A549 (cell line): Measurements from ENCODE around the gene SLC35F4. TPM values are rescaled to one million over a fixed set of nuclear protein-coding genes. Genes with fewer than 3 reads are reported as not detected.

Experiments used
- ATAC-seq, 2 experiments: fragments of 200-7000 bp in 1 of 2; fragments of >200 bp in 1 of 2; cut with Nextera tagmentation in 1 of 2; cut with Tn5 transposase in 1 of 2; 3 replicates each; pipeline versions ENCODE4 v1.8.0 to v1.9.1; 2018 to 2020; ENCODE audit warnings: mild to moderate bottlenecking in 1 of 2, moderate library complexity in 1 of 2
- CTCF ChIA-PET: fragments of 300-600 bp; sonication (Branson Sonifier 250); formaldehyde crosslinking; extraction: SDS; loops from one replicate; lab custom pipeline; 2021; ENCODE audit warnings: antibody characterized with exemption, inconsistent platforms; lab: Yijun Ruan, JAX
- POLR2A ChIA-PET: fragments of 350-600 bp; formaldehyde crosslinking; extraction: SDS; loops from one replicate; lab custom pipeline; 2021; ENCODE audit warnings: antibody characterized with exemption, inconsistent platforms; lab: Yijun Ruan, JAX
- DNase-seq, 2 experiments: peaks; one replicate each; pipeline versions ENCODE4 v3.0.0 to v3.0.0-alpha.2; 2011 to 2016; ENCODE audit warnings: low read depth in 1 of 2, low spot score in 1 of 2
- FAIRE-seq: peaks from 2 replicates; lab custom pipeline; 2011; peaks lifted over from hg19 to GRCh38; lab: Jason Lieb, UNC
- H3K27ac ChIP-seq, 2 experiments: fragments of >200 bp; sonication (Bioruptor Twin); formaldehyde crosslinking; 3 replicates each; pipeline ENCODE4 v1.5.1; 2016 to 2017
- H3K4me1 ChIP-seq: fragments of >200 bp; sonication (Bioruptor Twin); formaldehyde crosslinking; 3 replicates; pipeline ENCODE4 v1.6.1; 2016
- H3K4me2 ChIP-seq: fragments of >200 bp; sonication (Bioruptor Twin); formaldehyde crosslinking; 3 replicates; pipeline ENCODE4 v1.6.1; 2016
- H3K4me3 ChIP-seq: fragments of >200 bp; sonication (Bioruptor Twin); formaldehyde crosslinking; 3 replicates; pipeline ENCODE4 v1.5.1; 2016
- H3K9me3 ChIP-seq: fragments of >200 bp; sonication (Bioruptor Twin); formaldehyde crosslinking; 3 replicates; pipeline ENCODE4 v1.6.1; 2016
- CBX2 ChIP-seq: fragments of 200-600 bp; sonication (generic); IDR thresholded peaks from 2 replicates; pipeline ENCODE4 v1.6.1; 2016; ENCODE audit warnings: low read depth, mild to moderate bottlenecking, borderline replicate concordance
- CBX8 ChIP-seq: fragments of 200-600 bp; sonication (generic); IDR thresholded peaks from 2 replicates; pipeline ENCODE4 v1.6.1; 2016
- CHD2 ChIP-seq: fragments of 150-350 bp; IDR thresholded peaks from 2 replicates; pipeline ENCODE4 v1.6.1; 2014; ENCODE audit warnings: low read length; ENCODE audit not compliant: partially characterized antibody
- EHF ChIP-seq: fragments of 250-450 bp; sonication (Bioruptor Pico); IDR thresholded peaks from 2 replicates; pipeline ENCODE4 v1.5.0; 2020; ENCODE audit warnings: mild to moderate bottlenecking
- EHMT2 ChIP-seq: fragments of 200-600 bp; sonication (generic); IDR thresholded peaks from 2 replicates; pipeline ENCODE4 v1.6.1; 2016; ENCODE audit warnings: antibody characterized with exemption, low read depth, mild to moderate bottlenecking, moderate library complexity
- EP300 ChIP-seq, 2 experiments: fragments of >200 bp; sonication (Bioruptor Twin); formaldehyde crosslinking; IDR thresholded peaks; 2 replicates in 1 of 2; 3 replicates in 1 of 2; pipeline ENCODE4 v1.6.1; 2016 to 2017
- ESRRA ChIP-seq: fragments of 150-350 bp; IDR thresholded peaks from 2 replicates; pipeline ENCODE4 v1.6.1; 2014; ENCODE audit warnings: mild to moderate bottlenecking, low read length, borderline replicate concordance
- FOSB ChIP-seq: fragments of 250-450 bp; sonication (Bioruptor Pico); IDR thresholded peaks from 2 replicates; pipeline ENCODE4 v1.5.0; 2020; ENCODE audit warnings: mild to moderate bottlenecking, moderate library complexity
- FOSL2 ChIP-seq, 2 experiments: fragments of 450-650 bp in 1 of 2; fragments of >200 bp in 1 of 2; sonication (Bioruptor Twin) in 1 of 2; formaldehyde crosslinking; IDR thresholded peaks; 2 replicates each; pipeline versions ENCODE4 v1.5.0 to v1.6.1; 2016 to 2020; ENCODE audit warnings: mild to moderate bottlenecking in 1 of 2, moderate library complexity in 1 of 2
- FOXS1 ChIP-seq: fragments of 250-450 bp; sonication (Bioruptor Pico); IDR thresholded peaks from 2 replicates; pipeline ENCODE4 v1.5.0; 2020; ENCODE audit warnings: mild to moderate bottlenecking, moderate library complexity
- HDAC2 ChIP-seq: fragments of 200-600 bp; sonication (generic); IDR thresholded peaks from 2 replicates; pipeline ENCODE4 v1.6.1; 2016
- HEYL ChIP-seq: fragments of 250-450 bp; sonication (Bioruptor Pico); IDR thresholded peaks from 2 replicates; pipeline ENCODE4 v1.8.0; 2021; ENCODE audit warnings: mild to moderate bottlenecking, moderate library complexity
- HOXA7 ChIP-seq: fragments of 250-450 bp; sonication (Bioruptor Pico); IDR thresholded peaks from 2 replicates; pipeline ENCODE4 v1.5.0; 2020; ENCODE audit warnings: mild to moderate bottlenecking, moderate library complexity
- HOXB5 ChIP-seq: fragments of 250-450 bp; sonication (Bioruptor Pico); IDR thresholded peaks from 2 replicates; pipeline ENCODE4 v1.5.0; 2020; ENCODE audit warnings: mild to moderate bottlenecking, moderate library complexity
- MAZ ChIP-seq: fragments of 150-350 bp; IDR thresholded peaks from 2 replicates; pipeline ENCODE4 v1.6.1; 2014; ENCODE audit warnings: antibody characterized with exemption, low read depth, low read length, borderline replicate concordance
- MYC ChIP-seq: IDR thresholded peaks from 2 replicates; pipeline ENCODE4 v1.6.1; 2012; ENCODE audit warnings: mild to moderate bottlenecking, inconsistent platforms, low read length, improper control_type of control experiment, borderline replicate concordance
- NPAS2 ChIP-seq: fragments of 250-450 bp; sonication (Bioruptor Pico); IDR thresholded peaks from 2 replicates; pipeline ENCODE4 v1.8.0; 2022; ENCODE audit warnings: mild to moderate bottlenecking, moderate library complexity, borderline replicate concordance
- PHF8 ChIP-seq: fragments of 200-600 bp; sonication (generic); IDR thresholded peaks from 2 replicates; pipeline ENCODE4 v1.6.1; 2016; ENCODE audit warnings: low read depth, mild to moderate bottlenecking, antibody characterized with exemption, moderate library complexity, borderline replicate concordance
- POLR2AphosphoS2 ChIP-seq: conservative IDR thresholded peaks from 2 replicates; pipeline ENCODE4 v1.6.1; 2012; ENCODE audit warnings: low read length, improper control_type of control experiment, inconsistent platforms
- RAD21 ChIP-seq, 2 experiments: fragments of >200 bp in 1 of 2; sonication (Bioruptor Twin) in 1 of 2; formaldehyde crosslinking in 1 of 2; IDR thresholded peaks in 1 of 2; conservative IDR thresholded peaks in 1 of 2; 2 replicates in 1 of 2; 3 replicates in 1 of 2; pipeline ENCODE4 v1.6.1; 2012 to 2018; ENCODE audit warnings: inconsistent platforms in 1 of 2
- RARB ChIP-seq: fragments of 250-450 bp; sonication (Bioruptor Pico); IDR thresholded peaks from 2 replicates; pipeline ENCODE4 v1.8.0; 2021; ENCODE audit warnings: mild to moderate bottlenecking, moderate library complexity
- RCOR1 ChIP-seq: fragments of 150-350 bp; IDR thresholded peaks from 2 replicates; pipeline ENCODE4 v1.6.1; 2014; ENCODE audit warnings: antibody characterized with exemption, low read length, low read depth
- SMC3 ChIP-seq: fragments of >200 bp; sonication (Bioruptor Twin); formaldehyde crosslinking; IDR thresholded peaks from 3 replicates; pipeline ENCODE4 v1.6.1; 2018; ENCODE audit warnings: inconsistent platforms
- SREBF2 ChIP-seq: fragments of 450-650 bp; IDR thresholded peaks from 2 replicates; pipeline ENCODE4 v1.6.1; 2014; ENCODE audit warnings: mild to moderate bottlenecking, moderate library complexity
- TP53 ChIP-seq: fragments of 250-450 bp; sonication (Bioruptor Pico); IDR thresholded peaks from 2 replicates; pipeline ENCODE4 v1.5.0; 2021; ENCODE audit warnings: mild to moderate bottlenecking, moderate library complexity
- WGBS: methylation state at CpG from one replicate; pipeline ENCODE4 v1.1.6; 2017; ENCODE audit errors: missing lambda C conversion rate; 5-methylcytosine and 5-hydroxymethylcytosine counted together
- polyA plus RNA-seq, 4 experiments: library from polyadenylated mRNA; depleted of rRNA in 3 of 4; stranded (reverse); fragments of >200 nt; fragmentation: RNase III in 1 of 4; extraction: RNeasy Plus Mini Kit Qiagen cat#74134 plus additional on column Dnase treatment in 1 of 4; gene quantifications; 2 replicates in 3 of 4; 3 replicates in 1 of 4; pipeline ENCODE4 v1.2.3, GENCODE V29; 2011 to 2017
- TF ChIP-seq, protein P1 (sequence below): fragments of 450-650 bp; IDR thresholded peaks from 2 replicates; pipeline ENCODE4 v1.6.1; 2014; ENCODE audit warnings: antibody characterized with exemption
- TF ChIP-seq, protein P2 (sequence below): fragments of 150-350 bp; IDR thresholded peaks from 2 replicates; pipeline ENCODE4 v1.6.1; 2014; ENCODE audit warnings: low read depth, mild to moderate bottlenecking, low read length
- TF ChIP-seq, protein P3 (sequence below): fragments of >200 bp; sonication (Bioruptor Twin); formaldehyde crosslinking; IDR thresholded peaks from 2 replicates; pipeline ENCODE4 v1.6.1; 2016

SLC35F4 gene
- polyA plus RNA-seq, 2 of the 4 experiments (the other 2 are of a cell fraction) = not detected

DNA sequence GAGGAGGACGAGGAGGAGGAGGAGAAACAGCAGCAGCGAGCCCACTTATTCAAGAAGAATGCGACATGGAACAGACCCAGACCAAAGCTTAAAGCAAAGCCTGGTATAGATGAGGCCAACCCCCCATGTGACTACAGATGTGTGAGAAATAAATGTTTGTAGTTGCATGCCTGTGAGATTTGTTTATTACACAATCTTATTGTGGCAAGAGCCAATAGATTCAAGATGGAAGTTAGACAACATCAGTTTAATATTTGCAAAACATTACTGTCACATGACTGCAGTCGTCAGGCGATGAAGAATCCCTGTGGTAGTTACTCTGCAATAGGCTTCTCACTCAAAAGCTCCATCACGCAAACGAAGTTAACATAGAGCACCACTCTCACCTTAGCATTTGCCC, 17.2 kb upstream of the SLC35F4 start:
- 30% methylated on average over 7 of the region's 7 CpGs for WGBS
- Histone ChIP-seq H3K4me3 (no peak overlapping the region), H3K9me3 (no peaks in the 10 kb centered on the region), H3K27ac (no peak overlapping the region), H3K4me2 (no peak overlapping the region), H3K4me1 (no peaks in the 10 kb centered on the region)
- DNase-seq (no peak), ATAC-seq (no peak), FAIRE-seq (no peak)
- CTCF ChIA-PET = interaction anchor here (0.6 to 7.3 kb wide), 5 partner anchors 12 to 191 kb away, joined by 3 to 29 read pairs (median 3); no protein-coding TSS in a partner anchor
- POLR2A ChIA-PET = no interaction called here
- no peak for TF ChIP-seq RAD21 (conservative IDR thresholded peaks at IDR 0.05 in 1 of 2, IDR thresholded peaks at IDR 0.05 in 1 of 2)

DNA sequence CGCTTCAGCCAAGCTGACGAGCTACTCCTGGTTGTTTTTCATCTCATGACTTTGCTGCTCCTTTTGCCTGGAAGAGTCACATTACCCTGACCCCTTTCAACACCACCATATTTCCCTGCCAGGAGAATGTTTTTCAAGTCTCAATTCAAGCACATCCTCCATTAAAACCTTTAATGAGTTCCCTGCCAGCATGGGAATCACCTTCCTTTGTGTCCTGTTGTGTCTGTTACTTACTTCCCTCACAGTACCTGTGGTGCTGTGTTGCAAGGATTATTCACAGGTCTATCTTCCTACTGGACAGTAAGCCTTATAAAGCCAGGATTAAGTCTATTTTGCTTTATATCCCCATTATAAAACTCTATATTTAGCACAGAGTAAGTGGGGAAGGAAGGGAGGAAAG, 13.6 kb upstream of the SLC35F4 start:
- ChIA-PET CTCF (no interaction called here), POLR2A (no interaction called here)
- ATAC-seq (no peak), FAIRE-seq (no peak), DNase-seq (no peak)
- Histone ChIP-seq H3K4me2 (no peak overlapping the region), H3K4me3 (no peak overlapping the region), H3K27ac (no peak overlapping the region), H3K4me1 (no peaks in the 10 kb centered on the region), H3K9me3 (no peaks in the 10 kb centered on the region)
- TF ChIP-seq HDAC2 (no peak), SREBF2 (no peak), POLR2AphosphoS2 (no peak), FOSB (CRISPR knock-in tag) (no peak), RARB (CRISPR knock-in tag) (no peak), CBX8 (no peak), HOXA7 (CRISPR knock-in tag) (no peak), CHD2 (no peak), EP300 (IDR thresholded peaks at IDR 0.05) (no peak), FOXS1 (no peak), TP53 (CRISPR knock-in tag) (no peak), MAZ (no peak), CBX2 (no peak)
- TF ChIP-seq, protein P1, sequence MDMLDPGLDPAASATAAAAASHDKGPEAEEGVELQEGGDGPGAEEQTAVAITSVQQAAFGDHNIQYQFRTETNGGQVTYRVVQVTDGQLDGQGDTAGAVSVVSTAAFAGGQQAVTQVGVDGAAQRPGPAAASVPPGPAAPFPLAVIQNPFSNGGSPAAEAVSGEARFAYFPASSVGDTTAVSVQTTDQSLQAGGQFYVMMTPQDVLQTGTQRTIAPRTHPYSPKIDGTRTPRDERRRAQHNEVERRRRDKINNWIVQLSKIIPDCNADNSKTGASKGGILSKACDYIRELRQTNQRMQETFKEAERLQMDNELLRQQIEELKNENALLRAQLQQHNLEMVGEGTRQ = no peak
- 15% methylated on average over 2 of the region's 2 CpGs for WGBS

DNA sequence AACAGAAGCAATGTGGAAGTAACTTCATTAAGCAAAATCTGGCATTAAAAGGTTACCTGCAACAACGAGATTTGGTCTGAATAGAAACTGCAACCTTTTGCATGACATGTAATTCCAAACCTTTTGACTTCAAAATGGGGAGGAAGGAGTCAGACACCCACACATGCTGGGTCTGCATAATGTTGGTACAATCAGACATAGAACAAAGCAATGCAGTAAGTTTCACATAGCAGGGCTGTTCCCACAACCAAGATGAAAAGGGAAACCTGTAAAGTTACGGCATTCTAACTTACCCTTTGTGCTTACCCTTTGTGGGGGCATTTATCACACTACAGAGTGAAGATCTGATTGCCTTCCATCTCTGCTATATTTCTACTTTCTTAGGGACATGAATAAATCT, 10.1 kb upstream of the SLC35F4 start:
- Histone ChIP-seq H3K4me2 (no peak overlapping the region), H3K27ac (no peak overlapping the region), H3K4me1 (no peaks in the 10 kb centered on the region), H3K9me3 (no peaks in the 10 kb centered on the region)
- WGBS = 5% methylated on average over 2 of the region's 2 CpGs
- CTCF ChIA-PET = no interaction called here
- ATAC-seq (no peak), FAIRE-seq (no peak)
- POLR2A ChIA-PET = no interaction called here
- TF ChIP-seq, protein P2, sequence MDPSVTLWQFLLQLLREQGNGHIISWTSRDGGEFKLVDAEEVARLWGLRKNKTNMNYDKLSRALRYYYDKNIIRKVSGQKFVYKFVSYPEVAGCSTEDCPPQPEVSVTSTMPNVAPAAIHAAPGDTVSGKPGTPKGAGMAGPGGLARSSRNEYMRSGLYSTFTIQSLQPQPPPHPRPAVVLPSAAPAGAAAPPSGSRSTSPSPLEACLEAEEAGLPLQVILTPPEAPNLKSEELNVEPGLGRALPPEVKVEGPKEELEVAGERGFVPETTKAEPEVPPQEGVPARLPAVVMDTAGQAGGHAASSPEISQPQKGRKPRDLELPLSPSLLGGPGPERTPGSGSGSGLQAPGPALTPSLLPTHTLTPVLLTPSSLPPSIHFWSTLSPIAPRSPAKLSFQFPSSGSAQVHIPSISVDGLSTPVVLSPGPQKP = no peak
- TF ChIP-seq EHMT2 = no peak
- TF ChIP-seq ESRRA = no peak
- no peak for TF ChIP-seq EHF (CRISPR knock-in tag)
- no peak for TF ChIP-seq HDAC2
- TF ChIP-seq SMC3 = no peak
- no peak for TF ChIP-seq FOXS1
- no peak for TF ChIP-seq PHF8
- TF ChIP-seq, protein P3, sequence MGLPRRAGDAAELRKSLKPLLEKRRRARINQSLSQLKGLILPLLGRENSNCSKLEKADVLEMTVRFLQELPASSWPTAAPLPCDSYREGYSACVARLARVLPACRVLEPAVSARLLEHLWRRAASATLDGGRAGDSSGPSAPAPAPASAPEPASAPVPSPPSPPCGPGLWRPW = no peak
- TF ChIP-seq HOXB5 (CRISPR knock-in tag) = no peak
- TF ChIP-seq NPAS2 (CRISPR knock-in tag) = no peak
- TF ChIP-seq FOSL2 (IDR thresholded peaks at IDR 0.05) = no peak
- TF ChIP-seq FOSL2 (CRISPR knock-in tag; IDR thresholded peaks at IDR 0.05) = no peak
- TF ChIP-seq HEYL = no peak
- no peak for TF ChIP-seq RCOR1
- TF ChIP-seq MYC = no peak
- TF ChIP-seq POLR2AphosphoS2 = no peak
- TF ChIP-seq, all 56 proteins: peak for 0
- DNase-seq = no peak
- H3K4me3 ChIP-seq = no peak overlapping the region
